Neuronal stem cell (in vitro differentiated cells): ENCODE data around the gene DTHD1.

Source experiments
- DNase-seq: peaks from one replicate; pipeline ENCODE4 v3.0.0-alpha.2; 2013; ENCODE audit warnings: low spot score
- H2AFZ ChIP-seq: one replicate; pipeline ENCODE4 v1.6.1; 2013; ENCODE audit warnings: mild to moderate bottlenecking, low read length, inconsistent platforms
- H2AK5ac ChIP-seq: 2 replicates; pipeline ENCODE4 v1.6.1; 2013; ENCODE audit warnings: low read depth, mild to moderate bottlenecking, inconsistent platforms, low read length, moderate library complexity, mixed read lengths
- H2BK120ac ChIP-seq: 2 replicates; pipeline ENCODE4 v1.6.1; 2013; ENCODE audit warnings: low read depth, mild to moderate bottlenecking, inconsistent platforms, low read length, moderate library complexity, mixed read lengths
- H2BK12ac ChIP-seq: one replicate; pipeline ENCODE4 v1.6.1; 2013; ENCODE audit warnings: low read length, inconsistent platforms
- H2BK15ac ChIP-seq: 2 replicates; pipeline ENCODE4 v1.6.1; 2013; ENCODE audit warnings: mild to moderate bottlenecking, low read length, inconsistent platforms, mixed read lengths
- H2BK5ac ChIP-seq: one replicate; pipeline ENCODE4 v1.6.1; 2013; ENCODE audit warnings: inconsistent platforms, mild to moderate bottlenecking, low read length, moderate library complexity
- H3K14ac ChIP-seq: one replicate; pipeline ENCODE4 v1.6.1; 2013; ENCODE audit warnings: low read length, inconsistent platforms
- H3K18ac ChIP-seq: 2 replicates; pipeline ENCODE4 v1.6.1; 2013; ENCODE audit warnings: low read length, inconsistent platforms
- H3K23ac ChIP-seq: 2 replicates; pipeline ENCODE4 v1.6.1; 2013; ENCODE audit warnings: low read depth, mild to moderate bottlenecking, mixed read lengths, low read length, inconsistent platforms; ENCODE audit not compliant: poor library complexity
- H3K27ac ChIP-seq: replicated peaks from 3 replicates; pipeline ENCODE4 v1.5.1; 2013; ENCODE audit warnings: low read length, inconsistent platforms
- H3K27me3 ChIP-seq, 3 experiments: 2 replicates each; pipeline ENCODE4 v1.6.1; 2013; ENCODE audit warnings: low read length in 3 of 3, mild to moderate bottlenecking in 2 of 3, inconsistent platforms in 1 of 3, low read depth in 1 of 3, mixed read lengths in 1 of 3, moderate library complexity in 1 of 3; ENCODE audit not compliant: control insufficient read depth in 3 of 3, insufficient read depth in 3 of 3
- H3K36me3 ChIP-seq, 2 donors: replicated peaks in 1 of 2; 2 replicates each; pipeline ENCODE4 v1.6.1; 2013; ENCODE audit warnings: low read length in 2 of 2; ENCODE audit not compliant: control insufficient read depth in 2 of 2, insufficient read depth in 2 of 2
- H3K4ac ChIP-seq: 2 replicates; pipeline ENCODE4 v1.6.1; 2013; ENCODE audit warnings: inconsistent platforms, mild to moderate bottlenecking, low read length, moderate library complexity
- H3K4me1 ChIP-seq, 2 donors: 1 replicate in 1 of 2; 2 replicates in 1 of 2; pipeline ENCODE4 v1.6.1; 2013; ENCODE audit warnings: low read length in 2 of 2, low read depth in 1 of 2; ENCODE audit not compliant: control insufficient read depth in 2 of 2, insufficient read depth in 1 of 2
- H3K4me2 ChIP-seq: one replicate; pipeline ENCODE4 v1.6.1; 2013; ENCODE audit warnings: mild to moderate bottlenecking, low read length, inconsistent platforms; ENCODE audit not compliant: insufficient read depth, poor library complexity, severe bottlenecking
- H3K4me3 ChIP-seq, 2 donors: 2 replicates each; pipeline ENCODE4 v1.5.1; 2013; ENCODE audit warnings: low read length in 2 of 2, mild to moderate bottlenecking in 2 of 2, inconsistent platforms in 1 of 2, moderate library complexity in 1 of 2
- H3K79me1 ChIP-seq: one replicate; pipeline ENCODE4 v1.6.1; 2013; ENCODE audit warnings: low read depth, mild to moderate bottlenecking, inconsistent platforms, low read length, moderate library complexity
- H3K9ac ChIP-seq: one replicate; pipeline ENCODE4 v1.6.1; 2013; ENCODE audit warnings: mild to moderate bottlenecking, low read depth, low read length, inconsistent platforms; ENCODE audit not compliant: poor library complexity
- H3K9me3 ChIP-seq, 2 donors: replicated peaks in 1 of 2; 2 replicates each; pipeline versions ENCODE3 to v1.6.1; 2013; ENCODE audit warnings: low read length in 2 of 2, mild to moderate bottlenecking in 2 of 2, inconsistent platforms in 1 of 2, low read depth in 1 of 2, mixed read lengths in 1 of 2, moderate library complexity in 1 of 2; ENCODE audit not compliant: control insufficient read depth in 2 of 2, insufficient read depth in 1 of 2
- H4K8ac ChIP-seq: one replicate; pipeline ENCODE4 v1.6.1; 2013; ENCODE audit warnings: low read depth, mild to moderate bottlenecking, inconsistent platforms, low read length, moderate library complexity
- H4K91ac ChIP-seq: one replicate; pipeline ENCODE4 v1.6.1; 2013; ENCODE audit warnings: low read length, low read depth, mild to moderate bottlenecking, inconsistent platforms; ENCODE audit not compliant: poor library complexity
- WGBS, 2 donors: extraction: QIAGEN DNeasy Blood & Tissue Kit; methylation state at CpG; one replicate each; pipeline ENCODE4 v1.1.7; 2013; ENCODE audit warnings: missing lambda C conversion rate in 2 of 2, mixed read lengths in 1 of 2; ENCODE audit not compliant: insufficient read length in 2 of 2, insufficient replicate concordance in 1 of 2; ENCODE audit errors: extremely low coverage in 2 of 2; 5-methylcytosine and 5-hydroxymethylcytosine counted together

The DTHD1 gene

DNA sequence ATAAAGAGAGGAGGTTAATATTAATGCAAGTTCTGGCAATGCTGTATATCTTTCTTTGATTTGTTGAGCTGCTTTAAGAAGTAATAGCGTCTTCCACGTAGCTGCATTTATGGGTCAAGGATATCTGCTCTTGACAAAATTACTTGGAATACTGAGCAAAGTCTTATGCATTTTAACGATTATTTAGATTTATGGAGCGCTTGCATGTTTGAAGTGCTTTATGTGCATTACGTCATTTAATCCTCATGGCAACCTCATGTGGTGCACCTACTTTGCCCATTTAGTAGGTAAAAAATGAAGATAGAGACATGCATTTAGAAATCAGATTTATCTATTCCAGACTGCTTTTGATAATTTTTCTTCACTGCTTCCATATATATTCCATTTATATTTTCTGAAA, 46.0 kb downstream of the DTHD1 start:
- Histone ChIP-seq H3K4me3 (no peak overlapping the region), H3K23ac (no peak overlapping the region), H2AFZ (no peak overlapping the region), H4K8ac (no peak overlapping the region), H3K9ac (no peak overlapping the region), H3K4ac (no peak overlapping the region), H3K18ac (no peak overlapping the region), H2BK15ac (no peak overlapping the region), H3K4me1 (peaks cover 0 to 2% of the 10 kb centered on the region in 2 donors), H3K27ac (no peak overlapping the region), H2BK120ac (no peak overlapping the region), H3K27me3 (no peaks in the 10 kb centered on the region), H2AK5ac (no peak overlapping the region), H3K79me1 (no peaks in the 10 kb centered on the region), H3K36me3 (no peaks in the 10 kb centered on the region), H3K4me2 (no peak overlapping the region), H3K9me3 (no peaks in the 10 kb centered on the region), H4K91ac (no peak overlapping the region), H2BK12ac (no peak overlapping the region), H2BK5ac (no peak overlapping the region), H3K14ac (no peak overlapping the region)
- no peak for DNase-seq
- WGBS, 2 donors = no CpG with 5 or more reads among the region's 5 CpGs

DNA sequence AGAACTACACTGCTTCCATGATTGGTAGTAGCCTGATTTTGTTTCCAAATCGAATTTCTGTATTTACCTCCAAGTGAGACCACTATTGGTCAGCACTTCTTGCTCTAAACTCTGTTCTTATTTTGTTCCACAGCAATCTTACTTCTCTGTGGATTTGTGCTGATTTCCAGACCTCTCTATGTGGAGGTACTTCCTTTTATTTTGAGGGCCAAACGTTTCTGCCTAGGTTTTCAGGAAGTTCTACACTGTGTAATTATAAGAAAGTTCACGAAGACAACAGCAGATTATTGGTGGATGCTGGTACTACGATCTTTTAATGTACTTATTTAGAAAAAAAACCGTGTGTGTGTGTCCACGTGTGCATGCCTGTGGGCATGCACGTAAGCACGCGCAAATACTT, 46.7 kb downstream of the DTHD1 start:
- no peaks in the 10 kb centered on the region for H3K79me1 ChIP-seq
- no peak overlapping the region for H2BK120ac ChIP-seq
- H3K14ac ChIP-seq = no peak overlapping the region
- H4K8ac ChIP-seq = no peak overlapping the region
- no peak overlapping the region for H3K4ac ChIP-seq
- H3K4me3 ChIP-seq = no peak overlapping the region
- WGBS, 2 donors = no CpG with 5 or more reads among the region's 9 CpGs
- H3K4me1 ChIP-seq = peaks cover 0 to 4% of the 10 kb centered on the region in 2 donors
- no peak overlapping the region for H2BK12ac ChIP-seq
- no peak for DNase-seq
- H3K9ac ChIP-seq = no peak overlapping the region
- no peak overlapping the region for H2AK5ac ChIP-seq
- H3K18ac ChIP-seq = no peak overlapping the region
- H2BK5ac ChIP-seq = no peak overlapping the region
- H4K91ac ChIP-seq = no peak overlapping the region
- H3K27ac ChIP-seq = no peak overlapping the region
- H2BK15ac ChIP-seq = no peak overlapping the region
- H3K4me2 ChIP-seq = no peak overlapping the region
- no peak overlapping the region for H2AFZ ChIP-seq
- no peaks in the 10 kb centered on the region for H3K36me3 ChIP-seq
- no peak overlapping the region for H3K23ac ChIP-seq
- H3K9me3 ChIP-seq = no peaks in the 10 kb centered on the region
- no peaks in the 10 kb centered on the region for H3K27me3 ChIP-seq

DNA sequence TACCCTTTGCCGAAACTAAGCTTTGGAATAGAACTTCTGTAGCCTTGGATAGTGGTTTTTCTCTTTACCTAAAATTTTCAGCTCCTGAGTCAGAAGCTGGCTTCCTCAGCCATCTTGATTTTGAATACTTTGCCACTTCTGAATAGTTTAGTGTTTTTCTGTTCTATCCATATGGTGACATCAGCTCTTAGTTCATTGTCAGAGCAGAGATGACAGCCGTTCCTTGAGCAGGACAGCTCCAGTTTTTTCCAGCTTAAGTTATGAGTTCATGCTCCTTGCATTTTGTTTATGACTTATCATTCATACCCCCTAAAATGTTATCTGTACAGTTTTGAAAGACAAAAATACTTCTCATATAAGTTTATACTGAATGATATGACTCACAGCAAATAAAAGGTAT, 47.8 kb downstream of the DTHD1 start:
- Histone ChIP-seq H3K79me1 (no peaks in the 10 kb centered on the region), H3K27ac (no peak overlapping the region), H2AK5ac (no peak overlapping the region), H3K4me3 (no peak overlapping the region), H3K9ac (no peak overlapping the region), H3K4ac (no peak overlapping the region), H2BK120ac (no peak overlapping the region), H3K36me3 (no peaks in the 10 kb centered on the region), H3K23ac (no peak overlapping the region), H3K18ac (no peak overlapping the region), H2BK5ac (no peak overlapping the region), H3K9me3 (peaks cover 0 to 1% of the 10 kb centered on the region in 2 donors), H4K91ac (no peak overlapping the region), H3K14ac (no peak overlapping the region), H3K4me2 (no peak overlapping the region), H3K4me1 (peaks cover 0 to 4% of the 10 kb centered on the region in 2 donors), H2AFZ (peak overlapping the region; percentile 61), H2BK15ac (no peak overlapping the region), H4K8ac (no peak overlapping the region), H3K27me3 (no peaks in the 10 kb centered on the region), H2BK12ac (no peak overlapping the region)
- WGBS, 2 donors = no CpG with 5 or more reads among the region's 2 CpGs
- DNase-seq = no peak

DNA sequence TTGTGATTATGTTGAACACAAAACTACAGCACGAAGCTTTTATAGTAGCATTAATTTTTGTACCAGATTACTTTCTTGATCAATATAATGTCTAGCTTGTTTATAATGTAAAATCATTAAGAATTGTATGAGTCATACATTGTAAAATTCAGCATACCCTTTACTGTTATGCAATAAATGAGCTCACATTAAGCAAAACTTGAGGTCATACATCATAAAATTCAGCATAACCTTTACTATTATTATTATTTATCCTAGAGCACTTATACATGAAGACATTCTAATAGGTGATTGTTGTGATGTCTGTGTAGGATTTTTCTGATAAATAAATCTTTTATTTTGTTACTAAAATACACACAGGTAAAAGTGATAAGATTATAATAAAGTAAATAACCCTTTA, 49.4 kb downstream of the DTHD1 start:
- H3K27me3 ChIP-seq = no peaks in the 10 kb centered on the region
- peaks cover 0 to 4% of the 10 kb centered on the region in 2 donors for H3K4me1 ChIP-seq
- no peaks in the 10 kb centered on the region for H3K79me1 ChIP-seq

More for the DNA sequence above, 49.4 kb downstream of the DTHD1 start:
- no peak overlapping the region for H3K18ac ChIP-seq
- no peak overlapping the region for H3K4me3 ChIP-seq
- no peak overlapping the region for H4K91ac ChIP-seq
- H3K14ac ChIP-seq = no peak overlapping the region
- H3K9ac ChIP-seq = no peak overlapping the region
- no peak overlapping the region for H2BK12ac ChIP-seq
- no peak for DNase-seq
- H2BK5ac ChIP-seq = no peak overlapping the region
- no peak overlapping the region for H4K8ac ChIP-seq
- H2BK120ac ChIP-seq = no peak overlapping the region
- H2AK5ac ChIP-seq = no peak overlapping the region
- peaks cover 0 to 1% of the 10 kb centered on the region in 2 donors for H3K9me3 ChIP-seq
- H2BK15ac ChIP-seq = no peak overlapping the region
- H3K4ac ChIP-seq = no peak overlapping the region
- no peaks in the 10 kb centered on the region for H3K36me3 ChIP-seq
- no peak overlapping the region for H2AFZ ChIP-seq
- no peak overlapping the region for H3K4me2 ChIP-seq
- H3K23ac ChIP-seq = no peak overlapping the region
- H3K27ac ChIP-seq = no peak overlapping the region
- no CpG with 5 or more reads among the region's 1 CpG for WGBS, 2 donors
